HAP-1 (cell line): Measurements from ENCODE around the gene TAC1.
"Not testable (repeated sequence)": the region's sequence is repeated elsewhere in the genome, so short reads cannot be mapped to it uniquely, and the experiment has no call there.

Source experiments
- DNase-seq, 2 experiments: peaks; one replicate each; pipeline ENCODE4 v3.0.0-alpha.2; 2016 to 2020; ENCODE audit warnings: low spot score in 2 of 2
- H3K27me3 ChIP-seq: fragments of 250-450 bp; sonication (Bioruptor Pico); 2 replicates; pipeline ENCODE4 v1.5.1; 2020; ENCODE audit warnings: low read depth, mild to moderate bottlenecking, moderate library complexity
- H3K36me3 ChIP-seq: fragments of 250-450 bp; sonication (Bioruptor Pico); replicated peaks from 2 replicates; pipeline ENCODE4 v1.5.1; 2020; ENCODE audit warnings: mild to moderate bottlenecking
- H3K4me1 ChIP-seq: fragments of 250-450 bp; sonication (Bioruptor Pico); 2 replicates; pipeline ENCODE4 v1.5.1; 2020; ENCODE audit warnings: mild to moderate bottlenecking
- H3K4me3 ChIP-seq: fragments of 250-450 bp; sonication (Bioruptor Pico); 2 replicates; pipeline ENCODE4 v1.5.1; 2020; ENCODE audit warnings: mild to moderate bottlenecking, moderate library complexity
- H3K9me3 ChIP-seq: fragments of 250-450 bp; sonication (Bioruptor Pico); 2 replicates; pipeline ENCODE4 v1.5.1; 2020; ENCODE audit warnings: mild to moderate bottlenecking, moderate library complexity
- in situ Hi-C: fragments of 300-500 bp; cut with MboI; formaldehyde crosslinking; loops from 3 replicates; pipeline ENCODE4 v1.14.3; 2020; ENCODE audit warnings: low sequenced_read_pairs, inconsistent platforms, mixed read lengths

Gene TAC1

GRCh38 chr7:97757824-97758223 lies 25.9 kb downstream of the TAC1 start:
- Histone ChIP-seq H3K36me3 (no peaks in the 10 kb centered on the region), H3K9me3 (no peaks in the 10 kb centered on the region), H3K27me3 (0 out of 2 replicates have a peak, but pooled peaks cover 4% of the 10 kb centered on the region), H3K4me3 (no peak overlapping the region), H3K4me1 (no peaks in the 10 kb centered on the region)
- in situ Hi-C loops: no loop called here
- DNase-seq: no peak

- no peaks in the 10 kb centered on the region for H3K36me3 ChIP-seq
- H3K4me3 ChIP-seq: no peak overlapping the region
- H3K4me1 ChIP-seq: no peaks in the 10 kb centered on the region
- in situ Hi-C loops: no loop called here
- no peaks in the 10 kb centered on the region for H3K9me3 ChIP-seq
- H3K27me3 ChIP-seq: 0 out of 2 replicates have a peak, but pooled peaks cover 3% of the 10 kb centered on the region
- DNase-seq: no peak
Measured at GRCh38 chr7:97770850-97771249, 39.0 kb downstream of the TAC1 start.

- Histone ChIP-seq H3K9me3 (no peaks in the 10 kb centered on the region), H3K27me3 (0 out of 2 replicates have a peak, but pooled peaks cover 3% of the 10 kb centered on the region), H3K4me3 (no peak overlapping the region), H3K36me3 (no peaks in the 10 kb centered on the region), H3K4me1 (no peaks in the 10 kb centered on the region)
- in situ Hi-C loops: no loop called here
- no peak for DNase-seq
Measured at GRCh38 chr7:97771576-97771975, 39.7 kb downstream of the TAC1 start.

- 0 out of 2 replicates have a peak, but pooled peaks cover 3% of the 10 kb centered on the region for H3K27me3 ChIP-seq
- no peak overlapping the region for H3K4me3 ChIP-seq
- in situ Hi-C loops: no loop called here
- no peak for DNase-seq
- no peaks in the 10 kb centered on the region for H3K4me1 ChIP-seq
- no peaks in the 10 kb centered on the region for H3K9me3 ChIP-seq
- no peaks in the 10 kb centered on the region for H3K36me3 ChIP-seq
Measured at GRCh38 chr7:97772045-97772901, 40.4 kb downstream of the TAC1 start.

GRCh38 chr7:97786398-97786797 lies 54.5 kb downstream of the TAC1 start:
- in situ Hi-C loops, H3K27me3 ChIP-seq, H3K36me3 ChIP-seq: not testable (repeated sequence)

More at GRCh38 chr7:97786398-97786797, 54.5 kb downstream of the TAC1 start:
- not testable (repeated sequence) for H3K4me3 ChIP-seq, H3K4me1 ChIP-seq, DNase-seq, H3K9me3 ChIP-seq
